NCI-H2081 treated with DMSO at 0.1 percent for 48 hours (cell line): ENCODE data around the gene KIAA0930.

Experiments
- DNase-seq: peaks from one replicate; lab custom pipeline; 2025; lab: John Stamatoyannopoulos, UW

The KIAA0930 gene

DNA sequence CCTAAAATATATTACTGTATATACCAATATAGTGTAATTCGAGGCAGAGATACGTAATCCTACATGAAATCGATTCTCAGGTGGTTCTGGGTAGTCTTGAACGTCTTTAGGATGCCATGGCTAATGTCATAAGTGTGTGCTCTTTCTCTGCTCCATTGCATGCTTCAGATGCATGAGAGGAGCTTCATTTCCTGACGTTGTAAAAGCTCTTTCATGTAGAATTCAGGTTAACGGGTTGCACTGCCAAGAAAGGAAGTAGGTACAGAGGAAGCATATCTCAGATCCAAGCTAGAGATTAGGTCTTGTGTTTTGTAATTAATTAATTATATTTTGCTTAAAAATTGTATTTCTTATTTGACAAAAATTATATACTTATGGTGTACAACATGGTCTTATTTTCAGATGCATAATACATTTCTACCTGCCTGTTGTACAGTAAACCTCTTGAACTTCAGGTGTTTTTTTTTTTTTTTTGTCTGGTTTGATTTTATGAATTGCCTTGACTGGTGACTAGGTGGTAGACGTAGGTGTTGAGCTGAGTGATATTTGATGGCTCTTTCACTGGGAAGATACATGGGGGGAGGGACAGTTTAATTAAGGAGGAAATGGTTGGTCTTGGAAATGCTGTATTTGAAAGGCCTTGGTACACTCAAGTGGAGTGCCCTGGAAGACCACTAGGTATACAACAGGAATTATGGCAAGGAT is 67.7 kb downstream of the KIAA0930 start:
- no peak for DNase-seq

DNA sequence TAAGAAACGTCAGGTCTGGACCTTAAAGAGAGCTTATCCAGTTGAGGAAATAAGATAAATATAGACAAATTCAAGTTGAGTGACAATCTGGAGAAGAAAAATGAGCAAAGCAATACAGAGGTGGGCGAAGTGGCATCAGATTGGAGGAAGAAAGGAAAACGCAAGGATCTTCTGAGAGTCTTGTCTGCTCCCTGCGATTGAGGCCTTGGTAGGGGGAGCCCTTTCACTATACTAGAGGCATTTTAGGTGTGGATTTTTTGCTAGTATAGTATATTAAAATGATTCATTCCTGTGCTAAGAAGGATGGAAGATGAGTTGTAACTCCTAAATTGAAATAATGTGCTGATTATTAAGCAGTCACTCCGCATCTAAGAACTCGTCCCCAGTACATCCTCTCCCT is 68.9 kb downstream of the KIAA0930 start:
- no peak for DNase-seq

DNA sequence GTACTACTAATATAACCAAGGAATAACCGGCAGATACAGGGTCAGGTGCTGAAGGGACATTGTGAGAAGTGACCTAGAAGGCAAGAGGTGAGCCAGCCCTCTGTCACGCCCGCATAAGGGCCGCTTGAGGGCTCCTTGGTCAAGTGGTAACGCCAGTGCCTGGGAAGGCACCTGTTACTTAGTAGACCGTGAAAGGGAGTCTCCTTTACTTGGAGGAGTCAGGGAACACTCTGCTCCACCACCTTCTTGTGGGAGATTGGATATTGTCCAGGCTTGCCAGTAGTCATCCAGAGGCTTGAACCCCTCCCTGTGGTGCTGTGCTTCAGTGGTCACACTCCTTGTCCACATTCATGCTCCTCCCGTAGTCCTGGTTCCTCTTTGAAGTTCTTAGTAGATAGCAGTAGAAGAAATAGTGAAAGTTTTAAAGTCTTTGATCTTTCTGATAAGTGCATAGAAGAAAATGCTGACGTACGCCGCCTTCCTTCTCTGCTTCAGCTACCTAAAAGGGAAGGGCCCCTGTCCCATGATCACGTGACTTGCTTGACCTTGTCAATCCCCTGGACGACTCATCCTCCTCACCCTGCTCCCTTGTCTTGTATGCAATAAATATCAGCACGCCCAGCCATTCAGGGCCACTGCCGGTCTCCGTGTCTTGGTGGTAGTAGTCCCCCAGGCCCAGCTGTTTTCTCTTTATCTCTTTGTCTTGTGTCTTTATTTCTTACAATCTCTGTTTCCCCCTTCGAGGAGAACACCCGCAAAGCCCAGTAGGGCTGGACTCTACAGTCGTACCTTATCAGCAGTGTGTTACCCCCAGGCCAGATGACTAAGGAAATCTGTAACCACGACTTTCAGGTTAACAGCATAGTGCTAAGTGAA is 70.9 kb downstream of the KIAA0930 start:
- no peak for DNase-seq

DNA sequence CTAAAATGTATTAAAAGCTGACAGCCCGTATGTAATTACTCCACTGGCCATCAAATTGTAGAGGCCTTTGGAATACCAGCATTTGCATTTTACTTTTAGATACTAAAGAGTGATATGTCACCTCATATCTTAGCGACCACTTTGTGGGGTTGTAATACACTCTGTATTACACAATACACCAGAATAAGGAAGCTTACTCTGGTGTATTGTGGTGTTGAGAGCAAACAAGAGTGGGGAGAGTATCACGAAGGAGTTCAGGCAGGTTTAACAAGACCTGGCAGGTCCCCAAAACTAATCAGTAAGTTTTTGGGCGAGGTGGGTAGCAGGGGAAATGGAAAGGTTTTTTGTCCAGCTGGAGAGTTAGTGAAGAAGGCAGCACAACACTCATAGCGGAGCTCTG is 73.8 kb downstream of the KIAA0930 start:
- DNase-seq: no peak

DNA sequence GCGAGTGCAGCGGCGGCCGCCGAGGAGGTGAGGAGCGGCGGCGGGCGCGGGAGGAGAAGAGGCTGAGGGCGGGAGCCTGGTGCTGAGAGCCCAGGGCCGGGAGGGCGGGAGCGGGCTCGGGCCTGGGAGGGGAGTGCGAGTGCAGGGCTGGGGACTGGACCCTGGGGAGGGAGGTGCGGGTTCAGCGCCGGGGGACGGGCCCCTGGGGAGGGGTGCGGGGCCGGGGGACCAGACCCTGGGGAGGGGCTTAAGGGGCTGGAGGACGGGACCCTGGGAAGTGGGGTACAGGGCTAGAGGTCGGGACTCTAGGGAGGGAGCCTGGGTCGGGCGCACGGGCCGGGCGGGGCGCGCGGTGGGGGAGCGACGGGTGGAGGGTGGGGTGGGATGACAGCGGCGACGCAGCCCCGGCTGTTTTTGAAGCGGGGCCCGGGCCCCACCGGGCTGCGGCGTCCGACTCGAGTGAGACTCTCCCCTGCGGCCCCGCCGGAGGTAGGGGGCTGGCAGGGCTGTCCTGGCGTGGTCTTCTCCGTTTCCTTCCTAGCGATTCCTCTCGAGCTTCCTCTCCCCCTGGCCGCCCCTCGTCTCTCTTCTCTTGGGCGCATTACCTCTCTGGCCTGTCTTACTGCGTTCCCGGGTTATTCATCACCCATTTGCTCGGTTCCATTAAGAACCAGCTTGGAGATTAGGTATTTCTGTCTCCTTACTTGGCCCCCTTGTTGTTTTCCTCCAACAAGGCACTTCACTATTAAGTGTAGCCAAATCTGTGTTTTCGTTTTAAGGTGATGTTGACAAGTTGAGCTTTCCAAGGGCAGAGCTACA is 76.2 kb downstream of the KIAA0930 start:
- no peak for DNase-seq

DNA sequence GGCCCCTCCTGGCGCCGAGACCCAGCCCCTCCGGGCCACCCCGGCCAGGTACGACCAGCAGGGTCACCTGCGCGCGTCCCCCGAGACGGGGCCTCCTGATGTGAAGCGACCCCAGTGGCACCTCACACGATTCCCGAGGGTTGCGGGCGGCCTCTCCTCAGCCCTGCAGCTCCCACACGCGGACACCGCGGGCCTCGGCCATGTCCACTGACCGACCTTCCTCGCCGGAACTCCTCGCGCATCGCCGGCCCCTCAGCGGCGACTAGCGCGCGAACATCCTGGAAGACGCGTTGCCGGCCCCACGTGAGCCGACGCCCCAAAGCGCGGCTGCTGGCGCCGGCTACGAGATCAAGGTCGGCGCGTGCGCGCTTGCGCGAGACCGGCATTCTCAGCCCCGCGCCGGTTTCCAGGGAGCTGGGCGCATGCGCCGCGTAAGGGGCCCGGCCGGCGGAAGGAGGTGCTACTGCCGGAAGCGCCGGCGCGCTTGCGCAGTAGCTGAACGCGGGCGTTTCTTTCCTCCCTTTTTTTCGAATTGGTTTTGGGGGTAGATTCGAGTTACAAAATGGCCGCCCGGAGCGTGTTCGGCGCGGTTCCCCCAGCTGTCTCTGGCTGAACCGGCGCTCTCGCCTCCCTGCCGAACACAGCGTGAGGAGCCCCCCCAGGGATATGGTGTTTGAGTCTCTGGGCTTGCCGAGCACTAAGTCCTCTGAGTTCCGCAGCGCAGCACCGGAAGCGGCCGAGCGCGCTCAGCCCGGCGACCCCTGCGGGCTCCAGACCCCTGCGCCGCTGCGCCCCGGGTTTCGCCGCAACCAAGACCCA is 77.0 kb downstream of the KIAA0930 start, which contains the start of gene NUP50:
NUP50 (plus strand) TSS at position 475 of the 819 bp plus-strand sequence. CDS start 4,253 bp downstream, outside the sequence.
- DNase-seq: peak; percentile 79

GRCh38 chr22:45163099-45163450 is 77.6 kb downstream of the KIAA0930 start:
- DNase-seq: no peak

- DNase-seq: no peak
Observed at GRCh38 chr22:45162531-45162930, 78.2 kb downstream of the KIAA0930 start.

- no peak for DNase-seq
Observed at GRCh38 chr22:45159652-45160462, 80.8 kb downstream of the KIAA0930 start.

GRCh38 chr22:45157907-45158306 is 82.8 kb downstream of the KIAA0930 start:
- DNase-seq: no peak

GRCh38 chr22:45155050-45155840 is 85.4 kb downstream of the KIAA0930 start:
- no peak for DNase-seq

GRCh38 chr22:45154383-45154782 is 86.3 kb downstream of the KIAA0930 start:
- no peak for DNase-seq

DNA sequence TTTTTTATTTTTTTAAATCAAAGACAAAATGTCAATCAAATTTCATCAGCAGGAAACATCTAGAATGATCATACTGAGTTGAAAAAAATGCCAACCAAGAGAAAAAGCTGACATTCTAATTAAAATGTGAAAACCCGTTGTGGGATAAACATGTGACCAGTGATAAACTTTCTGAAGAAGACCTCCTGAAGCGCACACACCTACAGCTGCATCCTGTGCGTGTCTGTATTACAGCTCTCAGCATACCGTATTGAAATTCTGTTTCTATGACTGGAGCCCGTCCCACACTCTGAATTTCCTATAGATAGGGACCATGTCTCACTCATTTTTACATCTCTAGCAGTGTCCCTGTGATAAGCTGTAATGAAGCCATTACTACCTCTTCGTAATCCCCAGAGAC is 89.2 kb downstream of the KIAA0930 start:
- DNase-seq: no peak

DNA sequence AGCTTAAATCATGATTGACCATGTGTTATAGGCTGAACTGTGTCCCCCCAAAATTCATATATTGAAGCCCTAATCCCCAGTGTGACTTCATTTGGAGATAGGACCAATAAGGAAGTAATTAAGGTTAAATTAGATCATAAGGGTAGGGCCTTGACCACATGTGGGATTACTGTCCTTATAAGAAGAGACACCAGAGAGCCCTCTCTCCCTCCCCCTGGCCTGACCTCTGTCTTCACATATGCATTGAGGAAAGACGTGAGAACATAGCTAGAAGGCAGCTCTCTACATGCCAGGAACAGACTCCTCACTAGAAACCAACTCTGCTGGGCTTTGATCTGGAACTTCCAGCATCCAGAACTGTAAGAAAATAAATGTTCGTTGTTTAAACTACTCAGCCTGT is 90.6 kb downstream of the KIAA0930 start:
- DNase-seq: no peak

DNA sequence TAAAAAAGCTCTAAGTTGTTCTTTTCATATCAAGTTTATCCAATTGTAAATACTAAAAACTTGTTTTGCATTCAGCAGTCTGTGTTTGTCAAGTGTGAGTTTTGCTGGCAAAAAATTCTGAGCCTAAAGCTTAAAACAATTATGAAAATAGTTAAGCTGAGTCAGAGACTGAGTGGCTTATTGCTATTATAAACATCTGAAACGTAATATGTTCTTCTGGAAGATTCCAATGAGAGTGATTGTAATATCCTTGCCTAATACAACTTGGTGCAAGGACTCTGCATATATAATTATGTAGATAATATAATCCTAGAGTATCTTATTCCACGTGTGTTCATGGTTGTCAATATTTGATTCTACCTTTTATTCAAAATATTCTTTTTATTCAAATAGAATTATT is 91.0 kb downstream of the KIAA0930 start:
- no peak for DNase-seq

DNA sequence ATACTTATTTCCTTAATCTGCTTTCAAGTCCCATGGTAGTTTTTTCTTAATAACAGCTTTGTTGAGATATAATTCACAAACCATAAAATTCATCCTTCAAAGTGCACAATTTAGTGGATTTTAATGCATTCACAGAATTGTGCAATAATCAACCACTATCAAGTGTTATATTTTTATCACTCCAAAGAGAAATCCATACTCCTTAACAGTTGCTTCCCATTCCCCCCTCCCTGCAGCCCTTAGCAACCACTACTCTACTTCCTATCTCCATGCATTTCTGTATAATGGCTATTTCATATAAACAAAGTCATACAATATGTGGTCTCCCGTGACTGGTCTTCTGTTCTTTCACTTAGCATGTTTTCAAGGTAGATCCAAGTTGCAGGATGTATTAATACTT is 95.8 kb downstream of the KIAA0930 start:
- no peak for DNase-seq

DNA sequence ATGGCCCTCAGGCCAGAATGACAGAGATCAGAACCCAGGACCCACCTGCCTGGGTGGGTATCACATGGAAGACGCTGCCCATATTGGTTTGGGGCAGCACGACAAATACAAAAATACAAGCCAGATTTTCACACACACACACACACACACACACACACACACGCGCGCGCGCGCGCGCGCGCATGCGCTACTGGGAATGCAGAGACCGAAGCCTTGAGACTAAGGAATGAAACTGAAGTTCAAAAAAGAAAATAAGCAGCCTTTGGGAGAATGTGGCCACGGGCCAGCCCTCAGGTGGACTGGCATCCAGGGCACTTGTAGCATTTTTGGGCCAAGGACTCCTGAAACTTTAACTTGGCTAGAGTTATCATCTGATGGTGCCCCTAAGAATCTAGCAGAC is 98.3 kb downstream of the KIAA0930 start:
- DNase-seq: no peak
